Uterus (tissue), 2 donors: ENCODE results near the gene PPP1R9A.

Experiments
- POLR2A ChIP-seq, 2 donors: fragments of 450-650 bp; IDR thresholded peaks; one replicate each; pipeline ENCODE4 v1.6.1; 2016; ENCODE audit warnings: antibody characterized with exemption in 2 of 2, mild to moderate bottlenecking in 1 of 2, moderate library complexity in 1 of 2
- TF ChIP-seq, protein P1 (sequence below), 4 experiments: fragments of 200-600 bp in 2 of 4; fragments of 450-650 bp in 2 of 4; sonication (generic) in 2 of 4; IDR thresholded peaks; one replicate each; pipeline ENCODE4 v1.5.1; 2016 to 2019; ENCODE audit warnings: antibody characterized with exemption in 4 of 4, mild to moderate bottlenecking in 2 of 4, moderate library complexity in 1 of 4

DNA sequence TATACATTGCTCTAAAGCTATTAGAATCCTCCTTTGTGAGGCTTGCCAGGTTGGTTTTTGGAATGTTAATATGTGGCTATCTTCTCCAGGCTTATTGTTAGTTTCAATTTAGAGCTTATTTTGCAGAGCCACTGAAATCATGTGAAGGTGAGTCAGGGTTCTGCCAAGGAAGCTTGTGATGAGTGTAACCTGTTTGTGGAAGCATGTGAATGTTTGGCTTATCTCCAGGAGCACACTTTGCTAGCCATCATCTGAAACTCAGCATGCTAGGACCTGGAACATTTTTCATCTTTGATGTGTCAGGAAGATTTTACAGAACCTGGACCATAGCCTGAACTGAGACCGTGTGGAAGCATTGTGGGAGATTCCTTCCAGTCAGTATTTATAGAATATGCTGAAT is 197.3 kb downstream of the PPP1R9A start:
- TF ChIP-seq POLR2A (IDR thresholded peaks at IDR 0.05) = no peak
- TF ChIP-seq, protein P1, sequence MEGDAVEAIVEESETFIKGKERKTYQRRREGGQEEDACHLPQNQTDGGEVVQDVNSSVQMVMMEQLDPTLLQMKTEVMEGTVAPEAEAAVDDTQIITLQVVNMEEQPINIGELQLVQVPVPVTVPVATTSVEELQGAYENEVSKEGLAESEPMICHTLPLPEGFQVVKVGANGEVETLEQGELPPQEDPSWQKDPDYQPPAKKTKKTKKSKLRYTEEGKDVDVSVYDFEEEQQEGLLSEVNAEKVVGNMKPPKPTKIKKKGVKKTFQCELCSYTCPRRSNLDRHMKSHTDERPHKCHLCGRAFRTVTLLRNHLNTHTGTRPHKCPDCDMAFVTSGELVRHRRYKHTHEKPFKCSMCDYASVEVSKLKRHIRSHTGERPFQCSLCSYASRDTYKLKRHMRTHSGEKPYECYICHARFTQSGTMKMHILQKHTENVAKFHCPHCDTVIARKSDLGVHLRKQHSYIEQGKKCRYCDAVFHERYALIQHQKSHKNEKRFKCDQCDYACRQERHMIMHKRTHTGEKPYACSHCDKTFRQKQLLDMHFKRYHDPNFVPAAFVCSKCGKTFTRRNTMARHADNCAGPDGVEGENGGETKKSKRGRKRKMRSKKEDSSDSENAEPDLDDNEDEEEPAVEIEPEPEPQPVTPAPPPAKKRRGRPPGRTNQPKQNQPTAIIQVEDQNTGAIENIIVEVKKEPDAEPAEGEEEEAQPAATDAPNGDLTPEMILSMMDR (IDR thresholded peaks at IDR 0.05) = no peak
